Stimulated activated CD4-positive, alpha-beta T cell treated with anti-CD3 and anti-CD28 coated beads, Interleukin-1b, Interleukin-23, amount 100 ng/mL, for 24 hours (primary cell): ENCODE results near the gene PERM1.

Source experiments
- DNase-seq, 4 experiments: peaks; one replicate each; pipeline ENCODE4 v3.0.0-alpha.2; 2020; ENCODE audit warnings: low read depth in 4 of 4, low spot score in 1 of 4

Gene PERM1

GRCh38 chr1:966135-966703 lies 15.7 kb downstream of the PERM1 start, which contains the start of gene PLEKHN1:
Gene PLEKHN1 (plus strand): TSS chr1:966482. CDS start chr1:966532, 50 bp downstream.
- no peak for DNase-seq

DNA sequence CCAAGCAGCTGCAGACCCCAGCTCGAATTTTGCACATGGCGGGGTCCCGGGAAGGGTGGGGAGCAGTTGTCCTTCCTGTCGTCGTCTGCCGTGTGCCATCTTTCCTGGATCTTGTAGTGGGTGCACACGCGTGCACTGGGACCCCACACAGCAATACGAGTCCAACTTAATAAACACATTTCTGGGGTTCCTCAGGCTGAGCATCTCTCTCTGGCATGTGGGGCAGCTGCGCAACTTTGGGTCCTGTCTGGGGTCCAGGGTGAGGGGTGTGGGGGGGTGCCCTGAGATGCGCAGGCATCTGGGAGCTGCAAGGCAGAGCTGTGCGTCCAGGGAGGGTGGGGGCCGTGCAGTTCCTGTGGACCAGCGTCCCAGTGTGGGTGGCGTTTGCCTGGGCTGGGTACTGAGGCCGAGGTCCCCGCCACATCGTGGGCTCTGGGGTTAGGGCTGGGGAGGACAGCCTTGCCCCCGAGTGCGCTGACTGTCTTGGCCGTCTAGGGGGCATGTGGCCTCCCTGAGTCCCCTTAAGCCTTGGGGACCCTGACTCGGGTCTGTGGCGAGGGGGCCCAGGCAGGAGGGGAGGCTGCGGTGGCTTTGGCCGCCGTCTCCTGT lies 16.3 kb downstream of the PERM1 start:
- DNase-seq, result no peak

GRCh38 chr1:964691-965525 lies 17.0 kb downstream of the PERM1 start:
- no peak for DNase-seq

- DNase-seq, result no peak
Observed at GRCh38 chr1:963746-964525, 18.0 kb downstream of the PERM1 start.

GRCh38 chr1:963301-963651 lies 18.6 kb downstream of the PERM1 start:
- no peak for DNase-seq

DNA sequence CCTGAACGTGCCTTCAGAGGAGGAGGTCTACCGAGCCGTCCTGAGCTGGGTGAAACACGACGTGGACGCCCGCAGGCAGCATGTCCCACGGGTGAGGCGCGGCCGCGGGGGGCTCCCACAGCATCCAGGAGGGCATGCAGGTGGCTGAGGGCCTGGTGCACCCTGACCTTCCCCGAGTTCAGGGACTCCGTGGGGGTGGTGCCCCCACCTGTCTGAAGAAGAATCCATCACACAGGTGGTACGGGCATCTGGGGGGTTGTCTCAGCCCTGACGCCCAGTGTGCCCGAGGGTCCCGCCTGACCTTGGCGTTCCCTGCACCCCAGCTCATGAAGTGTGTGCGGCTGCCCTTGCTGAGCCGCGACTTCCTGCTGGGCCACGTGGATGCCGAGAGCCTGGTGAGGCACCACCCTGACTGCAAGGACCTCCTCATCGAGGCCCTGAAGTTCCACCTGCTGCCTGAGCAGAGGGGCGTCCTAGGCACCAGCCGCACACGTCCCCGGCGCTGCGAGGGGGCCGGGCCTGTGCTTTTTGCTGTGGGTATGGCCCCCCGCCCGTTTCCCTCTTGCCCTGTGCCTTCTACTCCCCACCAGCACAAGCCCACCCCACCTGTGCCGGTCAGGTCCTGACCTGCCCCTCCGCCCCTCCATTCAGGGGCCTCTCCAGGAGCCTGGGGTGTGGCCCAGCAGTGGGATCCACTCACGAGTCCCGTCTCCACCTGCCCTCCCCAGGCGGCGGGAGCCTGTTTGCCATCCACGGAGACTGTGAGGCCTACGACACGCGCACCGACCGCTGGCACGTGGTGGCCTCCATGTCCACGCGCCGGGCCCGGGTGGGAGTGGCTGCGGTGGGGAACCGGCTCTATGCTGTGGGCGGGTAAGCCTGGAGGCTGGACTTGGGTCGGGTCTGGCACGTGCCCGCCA lies 19.3 kb downstream of the PERM1 start:
- DNase-seq, result no peak

GRCh38 chr1:961132-961669 lies 20.7 kb downstream of the PERM1 start:
- no peak for DNase-seq

GRCh38 chr1:960363-961131 lies 21.3 kb downstream of the PERM1 start, which contains the start of gene KLHL17:
Gene KLHL17 (plus strand): TSS chr1:960584. CDS start chr1:960694, 110 bp downstream.
- peak; percentile 62 to 82 (median 74) for DNase-seq

DNA sequence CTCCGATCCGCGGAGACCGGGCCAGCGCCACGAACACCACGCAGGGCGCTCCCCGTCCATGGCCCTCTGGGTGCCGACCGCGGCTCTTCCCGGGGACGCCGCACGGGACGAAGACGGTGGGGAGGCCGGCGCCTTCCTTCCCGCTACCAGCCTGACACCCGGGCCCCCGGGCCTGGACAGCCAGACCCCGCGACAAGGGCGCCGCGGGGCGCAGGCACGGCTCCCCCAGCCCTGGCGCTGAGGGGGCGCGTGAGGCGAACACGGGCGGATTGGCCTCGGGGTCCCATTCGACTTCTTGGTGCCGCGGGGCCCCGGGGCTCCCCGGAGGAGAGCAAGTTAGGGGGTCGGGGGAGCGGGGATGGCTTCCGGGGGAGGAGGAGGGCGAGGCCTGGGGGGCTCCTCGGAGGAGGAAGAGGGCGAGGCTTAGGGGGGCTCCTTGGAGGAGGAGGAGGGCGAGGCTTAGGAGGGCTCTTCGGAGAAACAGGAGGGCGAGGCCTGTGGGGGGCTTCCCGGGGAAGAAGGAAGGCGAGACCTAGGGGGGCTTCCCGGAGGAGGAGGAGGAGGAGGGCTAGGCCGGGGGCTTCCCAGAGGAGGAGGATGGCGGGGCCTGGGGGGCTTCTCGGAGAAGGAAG lies 22.0 kb downstream of the PERM1 start:
- DNase-seq, result no peak

DNA sequence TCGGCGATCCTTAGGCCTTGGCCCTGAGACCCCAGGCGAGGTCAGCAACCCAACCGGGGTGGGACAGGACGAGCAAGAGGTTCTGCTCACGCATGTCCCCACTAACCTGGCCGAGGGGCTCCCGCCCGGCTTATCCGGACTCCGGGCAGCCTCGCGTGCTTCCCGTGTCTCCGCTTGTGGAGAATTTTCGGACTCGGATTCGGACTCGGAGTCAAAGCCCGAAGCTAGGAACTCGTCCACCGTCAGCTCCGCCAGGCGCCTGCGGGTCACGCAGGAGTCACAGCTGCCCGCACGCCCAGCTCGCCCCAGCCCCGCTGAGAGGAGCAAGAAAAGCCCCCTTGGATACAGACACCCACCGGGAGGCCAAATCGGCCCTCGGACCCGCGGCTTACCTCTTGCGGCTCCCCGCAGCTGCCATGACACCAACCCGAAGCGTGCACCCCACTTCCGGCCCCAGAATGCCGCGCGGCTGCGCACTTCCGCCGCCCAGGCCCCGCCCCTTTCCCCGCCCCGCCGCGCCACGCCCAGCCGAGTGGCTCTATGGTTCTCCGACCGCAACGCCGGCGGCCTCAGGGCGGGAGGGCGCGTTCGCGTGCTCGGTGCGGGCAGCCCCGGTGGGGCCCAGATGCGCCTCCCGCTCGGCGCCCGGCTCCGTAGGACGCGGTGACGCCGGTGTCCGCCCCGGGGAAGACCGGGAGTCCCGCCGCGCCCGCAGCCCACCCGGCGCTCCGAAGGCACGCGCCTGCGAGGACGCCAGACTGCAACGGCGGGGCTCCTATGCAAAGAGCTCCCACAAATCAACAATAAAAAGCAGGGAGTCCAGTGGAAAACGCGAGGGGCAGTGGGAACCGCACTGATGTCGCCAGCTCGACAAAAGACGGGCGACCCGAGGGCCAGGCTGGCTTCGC lies 22.8 kb downstream of the PERM1 start, which contains the start of gene NOC2L:
NOC2L (minus strand) TSS at position 434 of the 908 bp plus-strand sequence; CDS start at position 418, 16 bp downstream.
- DNase-seq, result peak; percentile 94 to 99 (median 96)

DNA sequence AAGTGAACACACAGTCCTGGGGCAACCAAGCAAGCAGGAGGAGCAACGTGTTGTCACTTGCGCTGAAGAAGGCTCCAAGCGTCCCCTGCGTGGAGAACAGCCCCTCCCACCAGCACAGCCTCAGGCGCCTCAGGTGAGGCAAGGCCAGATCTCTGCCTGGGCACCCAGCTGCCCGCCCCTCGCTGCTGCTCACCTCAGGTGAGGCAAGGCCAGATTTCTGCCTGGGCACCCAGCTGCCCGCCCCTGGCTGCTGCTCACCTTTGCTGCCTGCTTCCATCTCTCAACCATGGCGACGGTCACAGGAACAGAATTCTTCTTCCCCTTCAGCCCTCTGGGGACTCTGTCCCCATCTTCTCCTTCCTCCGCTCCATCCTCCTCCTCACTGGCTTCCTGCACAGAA lies 25.3 kb downstream of the PERM1 start:
- DNase-seq, result no peak

- no peak for DNase-seq
Observed at GRCh38 chr1:955474-955873, 26.4 kb downstream of the PERM1 start.

DNA sequence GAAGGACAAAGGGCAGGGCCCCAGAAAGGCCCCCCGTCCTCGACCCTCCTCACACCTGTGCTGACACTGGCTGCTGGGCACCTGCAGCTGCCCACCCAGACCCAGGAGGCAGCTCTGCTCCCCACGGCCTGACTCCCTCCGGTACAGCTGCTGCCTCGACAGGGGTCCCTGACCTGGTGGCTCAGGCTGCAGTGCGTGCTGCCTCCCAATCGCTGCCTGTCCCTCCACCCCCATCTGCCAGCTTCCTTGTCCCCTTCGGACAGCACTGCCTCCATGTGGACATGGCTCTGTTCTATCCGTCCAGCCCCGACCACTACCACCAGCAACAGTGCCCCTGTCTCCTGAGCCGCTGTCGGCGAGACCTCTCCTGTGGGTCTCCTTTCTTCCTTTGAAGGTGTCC lies 27.0 kb downstream of the PERM1 start:
- no peak for DNase-seq

DNA sequence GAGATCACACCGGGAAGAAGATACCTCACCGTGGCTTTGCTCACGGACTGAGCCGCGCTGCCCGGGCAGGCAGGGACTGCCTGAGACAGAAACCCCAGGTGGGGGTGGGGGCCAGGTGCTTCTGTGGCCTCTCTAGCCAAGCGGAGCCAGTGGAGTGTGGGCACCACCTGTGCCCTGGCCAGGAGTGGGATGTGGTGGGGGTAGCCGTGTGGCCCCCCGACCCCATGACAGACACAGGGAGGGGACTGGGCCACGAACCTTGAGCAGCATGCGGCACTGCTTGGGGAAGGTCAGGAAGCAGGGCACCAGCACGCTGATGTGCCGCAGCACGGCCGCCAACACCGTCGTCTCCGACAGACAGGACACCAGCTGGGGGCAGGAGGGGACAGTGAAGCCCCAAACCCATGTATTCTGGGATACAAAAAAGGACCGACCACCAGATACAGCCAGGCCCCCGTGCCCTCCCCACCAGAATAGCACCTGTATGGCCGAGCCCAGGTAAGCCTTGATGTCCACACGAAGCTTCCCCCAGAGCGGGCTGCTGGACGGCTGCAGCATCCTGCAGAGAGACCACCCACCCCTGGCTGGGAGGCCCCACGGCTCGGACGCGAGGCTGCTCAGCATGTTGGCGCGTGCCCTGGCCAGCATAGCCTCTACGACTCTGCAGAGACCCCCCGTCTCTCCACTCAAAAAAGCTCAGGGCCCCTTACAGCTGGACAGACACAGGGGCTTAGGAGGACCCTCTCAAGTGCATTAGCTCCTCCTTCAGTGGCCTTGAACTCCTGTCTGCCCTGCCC lies 28.2 kb downstream of the PERM1 start:
- DNase-seq, result no peak

DNA sequence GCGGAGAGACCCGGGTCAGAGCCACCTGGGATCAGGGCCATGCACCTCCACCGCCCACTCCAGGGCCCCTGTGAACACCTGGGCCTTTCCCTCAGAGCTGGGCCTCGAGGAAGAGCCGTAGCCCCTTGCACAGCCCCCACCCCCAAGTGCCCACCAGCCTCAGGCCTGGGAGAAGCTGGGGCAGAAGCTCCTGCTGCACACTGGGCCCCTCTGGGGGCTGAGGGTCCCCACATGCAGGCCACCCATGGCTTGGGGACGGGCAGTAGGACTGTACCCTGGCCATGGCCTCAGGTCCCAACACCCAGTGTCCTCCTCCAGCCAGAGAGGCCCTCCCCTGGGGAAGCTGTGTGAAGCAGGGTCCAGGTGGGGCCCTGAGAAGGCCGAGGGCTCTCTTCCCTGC lies 29.3 kb downstream of the PERM1 start:
- no peak for DNase-seq

DNA sequence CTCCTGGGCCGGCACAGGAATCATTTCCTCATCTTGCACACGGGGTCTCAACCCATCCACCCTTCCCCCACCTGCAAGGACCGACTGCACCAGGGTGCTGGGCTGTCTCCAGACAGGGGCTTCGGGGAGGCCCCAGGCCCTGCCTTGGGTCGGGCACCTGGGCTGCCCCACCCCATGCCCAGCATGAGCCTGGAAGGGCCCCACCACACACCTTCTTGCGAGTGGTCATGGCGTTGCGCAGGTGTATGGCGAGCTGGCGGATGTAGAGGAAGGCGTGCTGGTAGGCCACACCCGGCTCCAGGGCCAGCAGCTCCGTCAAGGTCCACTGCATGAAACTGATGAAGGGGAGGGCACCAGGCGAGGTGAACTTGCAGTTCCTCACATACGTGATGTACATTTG lies 29.7 kb downstream of the PERM1 start:
- no peak for DNase-seq

DNA sequence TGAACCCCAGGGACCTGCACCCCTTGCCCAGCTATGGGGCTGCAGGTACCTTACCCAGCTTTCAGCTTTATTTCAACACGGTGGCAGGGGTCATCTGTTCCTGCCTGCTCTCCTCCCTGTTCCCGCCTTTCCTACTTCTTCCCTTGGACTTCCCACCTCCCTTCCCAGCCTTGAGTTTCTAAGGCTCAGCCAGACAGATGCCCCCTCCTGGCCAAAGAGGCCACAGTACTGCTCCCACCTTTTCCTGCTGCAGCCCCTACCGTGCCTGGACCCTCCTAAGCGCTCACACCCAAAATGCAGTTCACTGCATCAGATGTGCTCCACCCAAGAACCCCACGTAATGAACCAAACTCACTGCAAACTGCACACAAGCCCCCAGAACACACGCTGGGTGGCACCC lies 30.5 kb downstream of the PERM1 start:
- no peak for DNase-seq
